Keratinocyte (primary cell): Measurements from ENCODE around the gene C1QC. TPM values are rescaled to one million over a fixed set of nuclear protein-coding genes. Genes with fewer than 3 reads are reported as not detected.
A peak's percentile ranks its signal among the peaks of the same experiment; 100 is the strongest.

Experiments used
- DNase-seq: peaks from one replicate; pipeline ENCODE4 v3.0.0-alpha.2; 2011; ENCODE audit warnings: low read depth, missing footprints, low spot score
- FAIRE-seq: peaks from 2 replicates; lab custom pipeline; 2011; peaks lifted over from hg19 to GRCh38; lab: Jason Lieb, UNC
- H2AFZ ChIP-seq: 2 replicates; pipeline ENCODE4 v1.6.0; 2012; ENCODE audit warnings: low read length, control low read depth, inconsistent platforms; ENCODE audit not compliant: control insufficient read depth
- H3K27ac ChIP-seq: 2 replicates; pipeline ENCODE4 v1.5.1; 2011; ENCODE audit warnings: low read length; ENCODE audit not compliant: control insufficient read depth, insufficient read depth
- H3K27me3 ChIP-seq: 3 replicates; pipeline ENCODE4 v1.6.0; 2011; ENCODE audit warnings: low read length; ENCODE audit not compliant: control insufficient read depth, insufficient read depth; ENCODE audit errors: extremely low read depth
- H3K36me3 ChIP-seq, 2 experiments: 2 replicates in 1 of 2; 3 replicates in 1 of 2; pipeline ENCODE4 v1.5.1; 2011; ENCODE audit warnings: low read length in 2 of 2, mild to moderate bottlenecking in 1 of 2; ENCODE audit not compliant: control insufficient read depth in 2 of 2, insufficient read depth in 2 of 2; ENCODE audit errors: extremely low read depth in 1 of 2
- H3K4me1 ChIP-seq: 3 replicates; pipeline ENCODE4 v1.5.1; 2011; ENCODE audit warnings: low read length; ENCODE audit not compliant: control insufficient read depth, insufficient read depth; ENCODE audit errors: extremely low read depth
- H3K4me2 ChIP-seq: 3 replicates; pipeline ENCODE4 v1.6.0; 2011; ENCODE audit warnings: low read depth, low read length; ENCODE audit not compliant: control insufficient read depth, insufficient read depth; ENCODE audit errors: extremely low read depth
- H3K4me3 ChIP-seq, 3 experiments: fragments of 200-600 bp in 1 of 3; sonication (generic) in 1 of 3; 2 replicates in 2 of 3; 3 replicates in 1 of 3; pipeline ENCODE4 v1.5.1; 2011 to 2016; ENCODE audit warnings: low read length in 3 of 3, mild to moderate bottlenecking in 3 of 3, control low read depth in 2 of 3, inconsistent platforms in 1 of 3, low read depth in 1 of 3, mixed read lengths in 1 of 3, mixed run types in 1 of 3, moderate library complexity in 1 of 3; ENCODE audit not compliant: control insufficient read depth in 2 of 3, insufficient read depth in 2 of 3; ENCODE audit errors: extremely low read depth in 1 of 3
- H3K79me2 ChIP-seq: 2 replicates; pipeline ENCODE4 v1.6.0; 2012; ENCODE audit warnings: low read length; ENCODE audit not compliant: control insufficient read depth, insufficient read depth
- H3K9ac ChIP-seq: 3 replicates; pipeline ENCODE4 v1.6.0; 2011; ENCODE audit warnings: low read length; ENCODE audit not compliant: control insufficient read depth, insufficient read depth; ENCODE audit errors: extremely low read depth
- H3K9me1 ChIP-seq: 3 replicates; pipeline ENCODE4 v1.6.0; 2011; ENCODE audit warnings: low read length; ENCODE audit not compliant: control insufficient read depth, insufficient read depth; ENCODE audit errors: extremely low read depth
- H3K9me3 ChIP-seq: 2 replicates; pipeline ENCODE4 v1.5.1; 2012; ENCODE audit warnings: low read depth, low read length; ENCODE audit not compliant: control insufficient read depth
- H4K20me1 ChIP-seq: 3 replicates; pipeline ENCODE4 v1.6.0; 2011; ENCODE audit warnings: low read length; ENCODE audit not compliant: control insufficient read depth, insufficient read depth; ENCODE audit errors: extremely low read depth
- CTCF ChIP-seq, 3 experiments: IDR thresholded peaks in 1 of 3; conservative IDR thresholded peaks in 1 of 3; optimal IDR thresholded peaks in 1 of 3; 2 replicates in 2 of 3; 3 replicates in 1 of 3; pipeline versions ENCODE3 to v1.5.1; 2011; ENCODE audit warnings: low read length in 3 of 3, mild to moderate bottlenecking in 3 of 3, moderate library complexity in 2 of 3, control low read depth in 1 of 3, inconsistent platforms in 1 of 3; ENCODE audit not compliant: insufficient read depth in 2 of 3; ENCODE audit errors: extremely low read depth in 1 of 3
- EZH2 ChIP-seq: IDR thresholded peaks from one replicate; pipeline ENCODE4 v1.6.1; 2012; ENCODE audit warnings: inconsistent platforms, mild to moderate bottlenecking, low read length, moderate library complexity
- dilution Hi-C: fragments of 300-500 bp; cut with MboI; formaldehyde crosslinking; loops from one replicate; pipeline ENCODE4 v1.7.0; 2020; ENCODE audit warnings: low sequenced_read_pairs; ENCODE audit not compliant: extremely low pct_ligation_motif_present
- polyA plus RNA-seq, 5 experiments: library from polyadenylated mRNA; depleted of rRNA in 3 of 5; stranded (reverse) in 3 of 5; stranded (forward) in 1 of 5; unstranded in 1 of 5; fragments of >200 nt; gene quantifications; 1 replicate in 1 of 5; 2 replicates in 3 of 5; 3 replicates in 1 of 5; pipeline versions ENCODE4 v1.2.1 to v1.2.3, GENCODE V29; 2011 to 2012; ENCODE audit warnings: missing spikeins in 2 of 5, low read depth in 1 of 5, low replicate concordance in 1 of 5

The C1QC gene
- polyA plus RNA-seq, 1 donor (not counting 4 experiments of a cell fraction or from before 2014, with no cell fraction given), result not detected

DNA sequence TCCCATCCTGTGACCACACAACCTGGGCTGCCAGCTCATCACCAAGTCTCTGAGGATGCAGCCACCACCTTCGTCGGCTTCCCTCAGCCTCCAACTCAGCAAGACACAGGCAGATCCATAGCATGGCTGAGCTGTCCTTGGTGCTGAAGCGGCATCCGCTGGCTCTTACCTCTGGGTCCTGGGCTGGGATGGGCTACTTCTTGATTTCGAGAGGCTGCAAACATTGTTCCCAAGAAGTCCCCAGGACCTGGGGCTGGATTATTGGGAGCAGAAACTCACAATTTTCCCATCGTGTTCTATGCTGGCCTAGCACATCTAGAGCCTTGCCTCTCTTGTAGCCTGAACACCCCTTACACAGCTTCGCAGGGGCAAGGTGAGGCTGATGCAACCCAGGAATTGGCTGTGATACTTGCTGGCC is 31.9 kb upstream of the C1QC start:
- TF ChIP-seq EZH2 (no peak), CTCF (optimal IDR thresholded peaks at IDR 0.05 in 1 of 3, IDR thresholded peaks at IDR 0.05 in 1 of 3, conservative IDR thresholded peaks at IDR 0.05 in 1 of 3; ENCODE audit: extremely low read depth in 1 of 3, insufficient read depth in 2 of 3, low read length in 3 of 3) (no peak)
- Histone ChIP-seq H3K36me3 (no peaks in the 10 kb centered on the region), H3K4me1 (no peaks in the 10 kb centered on the region), H3K9me3 (no peaks in the 10 kb centered on the region), H3K79me2 (no peaks in the 10 kb centered on the region), H4K20me1 (peaks cover 2% of the 10 kb centered on the region), H3K4me2 (no peak overlapping the region), H3K27me3 (peaks cover 16% of the 10 kb centered on the region), H3K4me3 (no peak overlapping the region), H3K9ac (no peak overlapping the region), H3K27ac (no peak overlapping the region), H3K9me1 (no peaks in the 10 kb centered on the region), H2AFZ (no peak overlapping the region)
- dilution Hi-C loops, result no loop called here
- peak; percentile 41 for FAIRE-seq
- DNase-seq, result peak; percentile 5

DNA sequence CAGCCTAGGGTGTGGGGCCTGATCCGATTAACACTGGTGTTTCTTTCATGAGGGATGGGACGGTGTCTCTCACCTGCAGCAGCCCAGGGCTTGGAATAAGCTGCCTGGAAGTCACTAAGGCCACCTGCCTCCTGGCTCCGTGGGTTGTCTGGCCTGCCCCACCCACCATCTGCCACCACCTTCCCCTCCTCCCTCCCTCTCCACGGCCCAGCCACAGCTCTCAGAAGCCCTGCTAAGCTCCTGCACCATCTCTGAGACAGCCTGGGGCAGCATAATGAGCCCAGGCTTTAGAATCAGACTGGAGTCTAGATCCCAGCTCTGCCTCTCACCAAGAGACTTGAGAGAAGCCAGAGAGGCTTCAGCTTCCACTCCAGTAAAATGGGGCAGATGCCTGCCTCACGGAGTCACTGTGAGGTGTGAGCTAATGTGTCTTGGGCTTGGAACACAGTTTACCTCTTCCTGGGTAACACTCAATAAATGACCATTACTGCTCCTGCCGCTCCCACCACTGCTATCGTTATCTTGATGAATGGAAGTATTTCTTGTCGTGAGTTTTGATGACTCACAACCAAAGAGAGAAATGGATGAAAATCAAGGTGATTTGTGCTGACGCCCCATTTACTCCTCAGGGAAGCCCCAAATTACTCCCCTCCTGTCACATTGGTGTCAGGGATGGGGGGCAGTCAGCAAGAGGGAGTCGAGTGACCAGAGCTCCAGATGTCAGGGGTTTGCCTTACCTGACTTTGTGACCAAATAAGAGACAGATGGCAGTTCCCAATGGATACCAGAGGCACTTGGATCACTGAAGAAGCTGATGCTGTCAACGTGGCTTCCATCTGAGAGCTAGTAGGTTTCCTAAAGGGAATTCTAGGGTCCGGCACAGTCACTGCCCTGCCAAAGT is 30.5 kb upstream of the C1QC start:
- TF ChIP-seq CTCF (optimal IDR thresholded peaks at IDR 0.05 in 1 of 3, IDR thresholded peaks at IDR 0.05 in 1 of 3, conservative IDR thresholded peaks at IDR 0.05 in 1 of 3; ENCODE audit: extremely low read depth in 1 of 3, insufficient read depth in 2 of 3, low read length in 3 of 3), result no peak
- no peaks in the 10 kb centered on the region for H3K79me2 ChIP-seq
- no peaks in the 10 kb centered on the region for H3K4me1 ChIP-seq
- H3K4me2 ChIP-seq, result no peak overlapping the region
- no peaks in the 10 kb centered on the region for H3K9me1 ChIP-seq
- dilution Hi-C loops, result no loop called here
- DNase-seq, result no peak
- no peak overlapping the region for H3K27ac ChIP-seq
- H2AFZ ChIP-seq, result no peak overlapping the region
- H4K20me1 ChIP-seq, result peaks cover 2% of the 10 kb centered on the region
- no peaks in the 10 kb centered on the region for H3K36me3 ChIP-seq
- peaks cover 24% of the 10 kb centered on the region for H3K27me3 ChIP-seq
- H3K9ac ChIP-seq, result no peak overlapping the region
- no peaks in the 10 kb centered on the region for H3K9me3 ChIP-seq
- no peak overlapping the region for H3K4me3 ChIP-seq
- FAIRE-seq, result no peak
